ENCODE measurements around the gene SPDYE2.
"Not testable (repeated sequence)": the region's sequence is repeated elsewhere in the genome, so short reads cannot be mapped to it uniquely, and the experiment has no call there.

SPDYE2 gene, protein sequence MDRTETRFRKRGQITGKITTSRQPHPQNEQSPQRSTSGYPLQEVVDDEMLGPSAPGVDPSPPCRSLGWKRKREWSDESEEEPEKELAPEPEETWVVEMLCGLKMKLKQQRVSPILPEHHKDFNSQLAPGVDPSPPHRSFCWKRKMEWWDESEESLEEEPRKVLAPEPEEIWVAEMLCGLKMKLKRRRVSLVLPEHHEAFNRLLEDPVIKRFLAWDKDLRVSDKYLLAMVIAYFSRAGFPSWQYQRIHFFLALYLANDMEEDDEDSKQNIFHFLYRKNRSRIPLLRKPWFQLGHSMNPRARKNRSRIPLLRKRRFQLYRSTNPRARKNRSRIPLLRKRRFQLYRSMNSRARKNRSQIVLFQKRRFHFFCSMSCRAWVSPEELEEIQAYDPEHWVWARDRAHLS

DNA sequence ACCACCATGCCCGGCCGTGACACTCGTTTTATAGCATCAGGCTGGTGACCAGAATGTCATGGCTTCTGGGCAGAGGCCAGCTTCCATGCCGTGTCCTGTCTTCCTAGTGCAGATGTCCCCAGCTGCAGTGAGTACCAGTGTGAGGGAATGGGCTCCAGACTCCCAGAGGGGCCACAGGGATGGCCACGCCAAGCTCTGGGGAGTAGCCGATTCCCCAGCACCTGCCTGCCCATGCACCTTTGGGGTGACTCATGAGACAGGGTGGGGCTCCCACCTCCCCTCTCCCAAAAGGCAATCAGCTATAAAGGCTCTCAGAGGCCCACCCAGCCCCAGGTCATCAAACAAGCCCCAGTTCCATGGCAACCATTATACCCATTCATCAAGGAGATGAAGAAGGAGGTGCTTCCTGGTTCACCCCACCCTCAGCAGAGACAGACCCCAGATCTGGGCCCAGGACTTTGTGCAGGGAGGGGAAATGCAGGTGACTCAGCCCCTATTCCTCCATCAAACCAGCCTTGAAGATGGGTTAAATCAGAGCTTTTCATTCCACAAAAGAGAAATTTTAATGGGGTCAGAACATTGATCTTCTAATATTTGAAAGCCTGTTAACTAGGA is at the start of gene SPDYE2:
Gene SPDYE2, plus strand, starts transcription at position 419 of the 615 bp plus-strand sequence. CDS start 2,030 bp downstream, outside the sequence.
- not testable (repeated sequence) for H3K4me3 ChIP-seq (ENCODE audit: low read depth, low read length)

DNA sequence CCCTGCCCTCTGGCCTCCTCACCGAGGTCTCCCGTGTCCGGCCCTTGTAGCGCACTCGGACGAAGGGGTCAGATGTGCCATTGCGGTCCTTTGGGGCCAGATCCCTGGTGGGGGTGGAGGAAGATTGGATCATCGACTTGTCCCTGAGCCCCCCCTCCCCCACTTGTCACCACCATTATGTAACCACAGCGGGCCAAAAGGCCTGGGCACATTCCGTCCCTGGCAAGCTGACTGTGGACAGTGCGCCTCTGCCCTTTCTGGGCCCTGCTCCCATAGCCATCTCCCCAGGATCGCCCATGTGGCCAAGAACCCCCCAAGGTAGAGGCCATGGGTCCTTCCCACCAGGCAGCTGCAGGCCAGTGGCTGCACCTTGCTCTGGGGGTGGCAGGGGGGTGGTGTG is 47.9 kb upstream of the SPDYE2 start:
- not testable (repeated sequence) for H3K4me3 ChIP-seq (ENCODE audit: low read depth, low read length)

DNA sequence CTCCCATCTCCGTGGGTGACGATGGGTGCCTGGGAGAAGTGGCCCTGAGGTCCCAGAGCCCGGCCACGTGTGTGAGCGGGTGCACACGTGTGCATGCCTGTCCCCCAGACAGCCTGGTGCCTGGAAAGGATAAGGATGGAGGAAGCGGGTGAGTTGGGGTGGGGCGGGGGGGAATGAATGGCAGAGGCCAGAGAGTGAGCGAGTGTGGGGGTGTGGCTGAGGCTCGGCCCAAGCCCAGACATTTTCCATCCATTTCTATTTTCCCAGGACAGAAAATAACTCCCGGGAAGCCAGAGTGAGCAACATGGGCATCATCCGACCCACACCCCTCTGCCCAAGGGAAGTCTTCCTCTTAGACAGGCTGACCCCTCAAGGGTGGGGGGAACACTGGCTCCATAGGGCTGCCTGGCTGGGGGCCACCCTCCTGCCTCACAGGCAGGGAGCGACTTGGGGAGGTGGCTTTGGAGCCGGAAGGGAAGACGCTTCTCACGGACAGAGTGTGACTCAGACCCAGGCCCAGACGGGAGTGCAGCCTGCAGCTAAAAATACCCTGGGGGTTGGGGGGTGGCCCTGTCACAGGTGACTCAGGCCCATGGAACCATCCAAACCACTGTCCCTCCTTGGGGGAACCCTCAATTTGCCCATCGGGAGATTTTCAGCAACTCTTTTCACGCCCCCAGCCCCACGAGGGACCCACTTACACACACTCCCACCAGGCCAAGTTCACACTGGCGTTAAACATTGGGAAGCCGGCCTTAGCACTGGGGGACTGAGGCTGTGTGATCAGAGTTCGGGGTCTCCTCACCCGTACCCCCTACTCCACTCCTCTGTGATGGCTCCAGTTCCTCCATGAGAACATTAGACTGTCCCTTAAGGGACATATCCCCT is 45.5 kb upstream of the SPDYE2 start:
- H3K4me3 ChIP-seq (ENCODE audit: low read depth, low read length): not testable (repeated sequence)

DNA sequence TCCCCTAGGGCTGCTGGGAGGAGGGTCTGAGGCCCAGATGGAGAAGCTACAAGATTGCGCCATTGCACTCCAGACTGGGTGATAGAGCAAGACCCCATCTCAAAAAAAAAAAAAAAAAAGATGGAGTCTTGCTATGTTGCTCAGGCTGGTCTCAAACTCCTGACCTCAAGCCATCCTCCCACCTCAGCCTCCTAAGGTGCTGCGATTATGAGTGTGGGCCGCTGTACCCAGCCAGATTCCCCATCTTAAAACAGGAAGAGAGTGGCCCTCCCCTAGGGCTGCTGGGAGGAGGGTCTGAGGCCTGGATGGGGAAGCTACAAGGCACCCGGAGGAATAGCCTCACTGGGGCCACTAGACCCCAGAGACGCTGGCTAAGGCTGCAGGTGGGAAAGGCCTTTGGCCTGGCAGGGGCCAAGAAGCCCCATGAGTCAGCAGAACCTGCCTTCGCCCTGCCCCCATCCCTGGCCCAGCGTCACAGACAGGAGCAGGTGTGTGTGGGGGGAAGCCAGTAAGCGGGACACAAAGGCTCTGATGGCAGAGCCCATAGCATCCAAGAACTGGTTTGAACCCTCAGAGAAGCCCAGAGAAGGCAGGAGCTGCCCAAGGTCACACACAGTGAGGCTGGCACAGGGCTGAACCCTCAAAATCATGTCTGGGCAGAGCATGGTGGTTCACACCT is 43.5 kb upstream of the SPDYE2 start:
- not testable (repeated sequence) for H3K4me3 ChIP-seq (ENCODE audit: low read depth, low read length)

DNA sequence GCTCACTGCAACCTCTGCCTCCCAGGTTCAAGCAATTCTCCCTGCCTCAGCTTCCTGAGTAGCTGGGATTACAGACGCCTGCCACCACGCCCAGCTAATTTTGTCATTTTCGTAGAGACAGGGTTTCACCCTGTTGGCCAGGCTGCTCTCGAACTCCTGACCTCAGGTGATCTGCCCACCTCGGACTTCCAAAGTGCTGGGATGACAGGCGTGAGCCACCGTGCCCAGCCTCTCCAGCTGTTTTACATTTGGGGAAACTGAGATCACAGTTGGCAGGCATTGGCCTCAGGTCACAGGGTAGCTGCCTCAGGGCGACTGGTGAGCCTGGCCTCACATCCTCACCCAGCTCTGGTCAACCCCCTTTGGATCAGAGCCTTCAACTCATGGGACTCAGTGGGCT is 40.5 kb upstream of the SPDYE2 start:
- H3K4me3 ChIP-seq (ENCODE audit: low read depth, low read length): not testable (repeated sequence)

DNA sequence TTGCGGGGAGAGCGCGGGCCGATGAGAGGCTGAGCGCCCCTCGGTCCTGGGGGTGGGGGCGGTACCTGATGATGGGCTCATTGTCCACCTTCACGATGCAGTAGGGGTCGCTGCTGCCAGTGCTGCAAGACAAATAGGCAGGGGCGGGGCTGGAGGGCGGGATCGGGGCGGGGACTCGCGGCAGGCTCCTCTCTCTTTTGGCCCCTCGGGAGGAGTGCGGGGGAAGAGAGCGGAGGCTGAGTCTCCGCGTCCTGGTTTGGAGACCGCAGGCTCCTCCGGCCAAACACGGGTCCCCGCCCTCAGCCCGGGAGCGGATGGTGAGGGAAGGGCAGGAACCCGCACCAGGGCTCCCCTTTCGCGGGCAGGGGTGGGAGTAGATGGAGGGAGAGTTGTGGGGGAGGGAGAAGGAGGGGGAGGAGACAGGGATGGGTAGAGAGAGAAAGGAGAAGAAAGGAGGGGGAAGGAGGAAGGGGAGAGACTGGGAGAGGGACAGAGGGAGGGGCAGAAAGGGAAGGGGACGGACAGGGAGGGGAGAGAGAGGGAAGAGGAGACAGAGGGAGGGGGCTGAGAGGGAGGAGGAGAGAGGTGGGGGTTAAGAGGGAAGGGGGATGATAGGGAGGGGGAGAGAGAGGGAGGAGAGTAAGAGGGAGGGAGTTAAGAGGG is 39.0 kb upstream of the SPDYE2 start:
- H3K4me3 ChIP-seq (ENCODE audit: low read depth, low read length): not testable (repeated sequence)

DNA sequence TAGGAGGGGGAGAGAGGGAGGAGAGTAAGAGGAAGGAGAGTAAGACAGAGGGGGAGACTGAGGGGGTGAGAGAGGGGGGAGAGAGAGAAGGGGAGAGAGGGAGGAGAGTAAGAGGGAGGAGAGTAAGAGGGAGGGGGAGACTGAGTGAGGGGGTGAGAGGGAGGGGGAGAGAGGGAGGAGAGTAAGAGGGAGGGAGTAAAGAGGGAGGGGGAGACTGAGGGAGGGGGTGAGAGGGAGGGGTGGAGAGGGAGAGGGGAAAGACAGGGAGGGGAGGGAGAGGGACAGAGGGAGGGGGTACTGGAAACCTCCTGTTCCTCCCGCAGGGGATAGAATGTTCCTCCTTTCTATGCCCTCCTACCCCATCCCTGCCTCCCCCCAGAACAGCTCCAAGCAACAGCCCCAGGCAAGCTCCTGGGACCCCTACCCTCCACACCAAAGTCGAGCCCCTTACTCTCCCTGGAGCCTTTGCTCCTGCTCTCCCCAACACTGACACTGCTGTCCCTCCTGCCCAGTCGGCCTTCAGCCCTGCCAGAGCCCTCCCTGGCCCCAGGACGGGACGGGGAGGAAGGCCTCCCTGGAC is 38.3 kb upstream of the SPDYE2 start:
- not testable (repeated sequence) for H3K4me3 ChIP-seq (ENCODE audit: low read depth, low read length)

DNA sequence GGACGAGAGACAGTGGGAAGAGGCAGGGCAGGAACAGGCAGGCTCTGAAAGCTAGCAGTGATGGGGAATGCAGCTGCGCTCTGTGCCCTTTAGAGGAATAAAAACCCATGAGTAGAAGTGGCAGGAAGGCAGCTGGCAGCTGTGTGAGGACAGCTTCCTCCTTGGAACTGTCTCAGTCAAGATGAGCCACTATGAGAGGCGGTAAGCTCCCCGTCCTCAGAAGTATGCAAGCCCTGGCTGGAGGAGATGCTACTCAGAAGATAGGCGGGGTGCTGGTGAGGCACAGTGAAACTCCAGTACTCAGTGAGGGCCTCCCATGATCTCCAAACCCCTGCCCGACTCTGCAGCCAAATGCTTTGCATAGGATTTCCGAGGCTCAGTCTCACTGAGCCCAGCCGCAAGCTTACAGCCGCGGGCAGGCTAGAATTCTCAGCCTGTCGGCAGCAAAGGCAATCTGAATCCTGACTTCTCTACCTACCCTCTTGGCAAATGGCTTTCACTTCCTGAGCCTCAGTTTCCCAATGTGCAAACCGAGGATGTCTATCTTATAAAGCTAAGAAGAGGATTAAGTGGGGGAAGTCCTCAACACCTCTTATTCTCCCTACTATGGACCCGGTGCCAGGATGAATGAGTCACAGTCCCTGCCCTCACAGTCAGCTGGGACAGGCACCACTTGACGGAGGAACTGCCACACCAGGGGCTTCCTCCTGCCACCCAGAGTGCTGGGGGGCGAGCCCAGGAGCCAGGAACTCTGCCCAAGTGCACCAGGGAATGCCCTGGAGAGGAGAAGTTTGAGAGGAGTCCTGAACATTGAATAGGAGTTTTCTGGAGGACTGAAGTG is 35.9 kb upstream of the SPDYE2 start:
- not testable (repeated sequence) for H3K4me3 ChIP-seq (ENCODE audit: low read depth, low read length)

DNA sequence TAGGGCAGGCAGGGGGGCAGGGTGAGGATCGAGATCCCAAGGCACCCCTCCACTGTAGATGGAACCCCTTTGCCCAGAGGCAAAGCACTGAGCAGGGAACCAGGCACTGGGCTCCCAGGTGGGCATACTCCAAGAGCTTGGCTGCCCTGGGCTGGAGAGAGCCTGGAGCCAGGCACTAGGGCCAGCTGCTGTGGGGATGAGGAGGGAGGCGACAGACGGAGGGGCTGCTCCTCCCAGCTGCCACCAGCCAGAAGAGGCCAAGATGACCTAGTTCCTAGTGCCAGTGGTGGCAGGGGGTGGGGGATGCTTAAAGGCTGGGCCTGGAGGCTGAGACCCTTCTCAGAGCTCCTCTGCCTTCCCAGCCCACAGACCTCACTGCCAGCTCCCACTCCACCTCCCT is 35.1 kb upstream of the SPDYE2 start:
- H3K4me3 ChIP-seq (ENCODE audit: low read depth, low read length): not testable (repeated sequence)

DNA sequence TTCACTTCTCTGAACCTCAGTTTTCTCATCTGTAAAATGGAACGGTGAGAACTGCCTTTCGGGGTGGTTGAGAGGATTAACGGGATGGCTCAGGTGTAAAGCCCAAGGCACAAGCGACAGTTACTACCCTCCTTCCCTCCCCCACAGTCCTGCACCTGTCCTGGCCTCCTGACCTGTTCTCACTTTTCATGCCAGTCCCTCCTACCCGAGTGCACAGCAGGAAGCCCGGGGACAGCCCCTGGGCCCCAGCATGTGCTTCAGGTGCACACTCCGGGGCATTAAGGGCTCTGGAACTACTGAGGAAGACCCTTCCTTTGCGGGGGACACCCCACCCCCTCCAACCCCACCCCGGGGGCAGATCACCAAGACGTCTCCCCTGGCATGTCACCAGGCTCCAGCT is 34.1 kb upstream of the SPDYE2 start:
- H3K4me3 ChIP-seq (ENCODE audit: low read depth, low read length): not testable (repeated sequence)

DNA sequence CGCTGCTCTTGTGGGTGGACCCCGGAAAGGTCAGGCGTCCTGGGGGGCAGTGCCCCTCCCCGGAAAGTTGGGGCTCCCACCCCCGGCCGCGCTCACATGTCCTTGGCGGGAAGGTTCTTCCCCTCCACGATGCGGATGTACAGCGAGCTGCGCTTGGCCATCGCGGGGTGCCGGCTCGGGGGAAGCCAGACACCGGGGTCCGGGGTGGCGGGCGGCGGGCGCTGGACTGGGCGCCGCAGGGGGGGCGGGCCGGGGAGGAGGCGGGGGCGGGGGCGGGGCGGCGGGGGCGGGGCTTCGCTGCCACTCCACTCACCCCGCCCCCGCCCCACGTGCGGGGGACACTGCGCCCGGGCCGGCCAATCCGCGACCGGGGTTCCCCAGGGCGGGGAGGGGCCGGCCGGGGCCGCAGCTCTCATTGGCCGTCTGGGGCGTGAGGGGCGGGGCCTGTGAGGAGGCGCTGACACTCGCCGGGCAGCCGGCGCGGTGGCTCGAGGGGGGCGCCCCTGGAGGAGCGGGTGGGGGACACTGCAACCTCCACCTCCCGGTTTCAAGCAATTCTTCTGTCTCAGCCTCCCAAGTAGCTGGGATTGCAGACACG is 33.4 kb upstream of the SPDYE2 start, which contains the start of gene RASA4B:
Gene RASA4B, minus strand, starts transcription at position 228 of the 598 bp plus-strand sequence. Its CDS starts 67 bp downstream, at position 161.
- not testable (repeated sequence) for H3K4me3 ChIP-seq (ENCODE audit: low read depth, low read length)

DNA sequence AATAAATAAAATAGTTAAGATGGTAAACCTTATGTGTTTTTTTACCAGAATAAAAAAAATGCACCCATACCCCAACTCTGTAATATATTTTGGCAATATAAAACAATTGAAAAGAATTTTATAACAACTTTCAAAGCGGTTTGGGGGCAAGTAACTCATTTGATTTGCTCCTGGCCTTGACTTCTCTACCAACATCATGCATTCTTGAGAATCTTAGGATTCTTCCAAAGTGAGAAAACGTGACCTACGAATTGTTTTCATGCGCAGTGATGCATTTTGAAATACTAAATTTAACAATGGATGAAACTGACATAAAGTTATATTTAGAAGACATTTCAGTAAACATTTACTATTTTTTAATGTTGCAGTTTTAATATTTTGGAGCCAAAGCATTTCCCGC is 30.2 kb upstream of the SPDYE2 start:
- H3K4me3 ChIP-seq (ENCODE audit: low read depth, low read length): not testable (repeated sequence)

DNA sequence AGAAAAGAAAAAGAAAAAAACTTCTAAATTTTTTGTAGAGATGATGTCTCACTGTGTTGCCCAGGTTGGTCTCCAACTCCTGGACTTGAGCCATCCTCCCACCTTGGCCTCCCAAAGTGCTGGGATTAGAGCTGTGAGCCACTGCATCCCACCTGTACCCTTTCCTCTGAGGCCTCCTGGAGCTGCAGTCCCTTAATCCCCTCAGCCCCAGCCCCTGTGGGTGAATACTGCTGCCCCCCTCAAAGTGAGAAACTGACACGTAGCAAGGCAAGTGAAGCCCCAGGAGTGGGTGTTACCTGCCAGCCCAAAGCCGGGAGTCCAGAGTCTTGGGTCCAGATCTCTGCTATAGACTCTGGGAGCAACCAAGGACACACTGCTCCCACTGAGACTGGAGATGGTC is 26.2 kb upstream of the SPDYE2 start:
- H3K4me3 ChIP-seq (ENCODE audit: low read depth, low read length): not testable (repeated sequence)

DNA sequence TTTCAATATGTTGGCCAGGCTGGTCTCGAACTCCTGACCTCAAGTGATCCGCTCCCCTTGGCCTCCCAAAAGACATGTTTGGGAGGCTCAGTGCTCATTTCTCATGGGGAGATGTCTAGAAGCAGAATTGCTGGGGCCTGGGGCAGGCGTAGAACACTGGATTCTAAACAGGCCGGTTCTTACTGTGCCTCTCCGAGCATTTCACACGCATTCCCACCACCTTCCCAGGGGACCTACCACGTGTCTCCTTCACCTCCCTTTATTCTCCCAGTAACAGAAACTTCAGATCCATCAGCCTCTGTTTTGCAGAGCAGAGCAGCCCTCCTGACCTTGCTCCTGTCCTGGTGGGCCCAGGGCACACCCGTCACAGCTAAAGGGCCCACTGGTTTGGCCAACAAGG is 23.8 kb upstream of the SPDYE2 start:
- not testable (repeated sequence) for H3K4me3 ChIP-seq (ENCODE audit: low read depth, low read length)

DNA sequence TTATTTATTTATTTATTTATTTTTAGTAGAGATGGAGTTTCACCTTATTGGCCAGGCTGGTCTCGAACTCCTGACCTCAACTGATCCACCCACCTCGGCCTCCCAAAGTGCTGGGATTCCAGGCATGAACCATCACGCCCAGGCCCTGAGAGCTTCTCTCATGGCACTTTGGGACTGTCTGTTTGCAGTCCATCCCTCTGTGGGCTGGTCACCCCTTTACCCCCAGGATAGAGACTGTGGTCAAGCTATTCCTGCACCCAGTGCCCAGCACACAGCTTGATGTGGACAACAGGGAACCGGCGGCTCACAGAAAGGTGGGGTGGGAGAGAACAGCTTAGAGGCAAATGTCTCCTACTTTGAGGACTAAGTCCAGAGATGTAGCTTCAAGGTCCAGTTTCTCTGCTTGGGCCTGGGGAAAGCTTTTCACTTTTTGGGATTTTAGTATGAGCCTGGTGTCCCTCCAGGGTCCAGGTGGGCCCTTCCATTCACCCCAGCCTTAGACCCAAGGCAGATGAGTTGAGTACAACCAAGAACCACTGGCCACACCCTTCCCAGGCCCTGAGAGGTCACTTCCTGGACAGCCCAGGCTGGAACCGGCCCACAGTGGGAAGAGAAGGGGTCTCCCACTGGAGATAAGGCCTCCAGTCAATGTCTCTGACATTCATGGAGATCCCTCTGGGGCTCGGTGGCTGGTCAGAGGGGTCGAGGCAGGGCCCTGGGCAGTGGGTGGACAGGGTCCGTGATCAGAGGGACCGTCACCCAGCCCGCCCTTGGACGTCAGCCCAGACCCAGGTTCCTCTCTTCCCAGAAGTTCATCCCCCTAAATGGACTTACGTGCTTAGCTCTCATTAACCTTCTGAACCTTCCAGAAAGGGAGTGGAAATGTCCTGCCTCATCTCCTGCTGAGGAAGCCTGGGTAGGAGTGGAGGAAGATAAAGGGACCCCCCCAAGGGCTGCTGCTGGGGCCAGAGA is 22.9 kb upstream of the SPDYE2 start:
- not testable (repeated sequence) for H3K4me3 ChIP-seq (ENCODE audit: low read depth, low read length)

DNA sequence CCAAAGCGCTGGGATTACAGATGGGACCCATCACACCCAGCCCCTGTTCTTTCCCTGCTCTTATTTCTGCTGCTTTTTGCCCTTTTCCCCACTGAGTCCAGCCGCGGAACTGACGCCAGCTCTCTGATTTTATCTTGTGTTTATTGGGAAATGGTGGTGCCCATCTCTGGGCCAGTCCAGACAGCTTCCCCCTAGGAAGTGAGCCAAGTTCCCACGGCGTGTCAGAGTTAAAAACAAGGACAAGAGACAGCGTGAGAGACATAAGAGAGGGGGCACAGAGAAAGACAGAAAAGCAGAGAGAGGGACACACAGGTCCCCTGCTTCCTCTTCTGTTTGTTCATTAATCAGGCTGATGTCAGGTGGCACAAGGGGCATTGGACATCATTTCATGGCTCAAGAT is 19.4 kb upstream of the SPDYE2 start:
- not testable (repeated sequence) for H3K4me3 ChIP-seq (ENCODE audit: low read depth, low read length)

DNA sequence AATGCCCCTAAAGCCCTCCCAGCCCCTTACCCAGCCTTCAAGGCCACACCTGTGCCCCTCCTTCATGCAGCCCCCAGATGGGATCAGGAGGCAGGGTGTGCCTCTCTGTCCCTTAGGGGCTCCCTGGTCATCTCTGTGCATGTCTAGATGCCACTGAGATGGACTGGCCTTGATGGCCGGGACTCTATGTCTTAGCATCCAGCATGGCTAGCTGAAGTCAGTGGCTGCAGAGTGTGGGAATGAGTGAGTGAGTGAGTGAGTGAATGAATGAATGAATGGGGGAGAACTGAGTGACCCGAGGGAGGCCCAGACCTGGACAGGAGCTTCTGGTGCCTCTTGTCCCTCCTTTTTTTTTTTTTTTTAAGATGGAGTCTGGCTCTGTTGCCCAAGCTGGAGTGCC is 18.9 kb upstream of the SPDYE2 start:
- not testable (repeated sequence) for H3K4me3 ChIP-seq (ENCODE audit: low read depth, low read length)

Measured in iPS-11a (cell line).